Measurements from ENCODE around the gene TTC24. TPM values are rescaled to one million over a fixed set of nuclear protein-coding genes. Genes with fewer than 3 reads are reported as not detected.
"Not testable (repeated sequence)": the region's sequence is repeated elsewhere in the genome, so short reads cannot be mapped to it uniquely, and the experiment has no call there.

Gene TTC24
- polyA plus RNA-seq, 4 donors, result 0.97 to 2.3 (median 1.4) TPM

GRCh38 chr1:156601892-156602291 lies 22.4 kb downstream of the TTC24 start:
- no peak for DNase-seq (ENCODE audit: low read depth in 4 of 4, low spot score in 2 of 4)

GRCh38 chr1:156602557-156602993 lies 23.1 kb downstream of the TTC24 start:
- no peak for DNase-seq (ENCODE audit: low read depth in 4 of 4, low spot score in 2 of 4)

- not testable (repeated sequence) for DNase-seq (ENCODE audit: low read depth in 4 of 4, low spot score in 2 of 4)
Measured at GRCh38 chr1:156607344-156607743, 27.8 kb downstream of the TTC24 start.

DNA sequence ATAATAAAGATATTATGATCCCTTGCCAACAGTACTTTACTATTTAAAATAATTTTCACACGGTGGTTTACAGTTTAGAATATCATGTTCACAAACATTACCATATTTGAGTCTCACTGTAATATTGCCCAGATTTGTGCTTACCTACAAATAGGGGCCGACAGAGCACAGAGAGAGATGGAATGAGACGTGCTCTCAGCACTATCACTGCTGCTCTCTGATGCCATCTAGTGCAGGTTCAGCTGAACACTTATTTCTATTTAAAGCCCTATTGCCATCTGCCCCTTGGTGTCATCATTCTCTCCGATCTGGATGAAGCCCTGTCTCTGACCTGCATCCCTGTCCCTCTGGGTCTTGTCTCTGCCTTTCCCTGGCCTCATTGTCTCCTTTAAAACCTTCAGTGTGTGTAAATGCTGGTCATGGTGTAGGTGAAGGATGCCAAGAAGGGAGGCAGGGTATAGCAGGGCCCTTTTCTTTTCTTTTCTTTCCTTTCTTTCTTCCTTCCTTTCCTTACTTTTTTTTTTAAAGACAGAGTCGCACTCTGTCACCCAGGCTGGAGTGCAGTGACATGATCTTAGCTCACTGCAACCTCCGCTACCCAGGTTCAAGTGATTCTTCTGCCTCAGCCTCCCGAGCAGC lies 28.6 kb downstream of the TTC24 start:
- no peak for DNase-seq (ENCODE audit: low read depth in 4 of 4, low spot score in 2 of 4)

- no peak for DNase-seq (ENCODE audit: low read depth in 4 of 4, low spot score in 2 of 4)
Measured at GRCh38 chr1:156608981-156609380, 29.5 kb downstream of the TTC24 start.

GRCh38 chr1:156610072-156610471 lies 30.5 kb downstream of the TTC24 start:
- DNase-seq (ENCODE audit: low read depth in 4 of 4, low spot score in 2 of 4), result not testable (repeated sequence)

DNA sequence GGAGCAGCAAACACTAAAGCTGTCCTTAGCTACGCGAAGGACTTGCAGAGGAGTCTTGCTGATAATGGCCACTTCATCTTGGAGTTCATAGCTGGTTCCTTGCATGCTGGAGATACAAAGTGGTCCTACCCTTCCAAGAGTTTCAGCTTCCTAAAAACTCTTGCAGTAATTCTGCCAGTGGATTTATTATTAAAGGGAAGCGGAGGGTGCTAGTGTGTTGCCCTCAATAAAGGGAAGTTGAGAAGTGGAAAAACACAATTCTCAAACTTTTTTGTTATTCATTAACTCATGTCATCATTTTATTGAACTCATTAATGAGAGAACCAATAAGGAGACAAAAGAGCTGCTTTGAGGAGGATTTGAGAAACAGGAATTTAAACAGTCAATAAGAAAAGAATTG lies 33.1 kb downstream of the TTC24 start:
- DNase-seq (ENCODE audit: low read depth in 4 of 4, low spot score in 2 of 4), result no peak

DNA sequence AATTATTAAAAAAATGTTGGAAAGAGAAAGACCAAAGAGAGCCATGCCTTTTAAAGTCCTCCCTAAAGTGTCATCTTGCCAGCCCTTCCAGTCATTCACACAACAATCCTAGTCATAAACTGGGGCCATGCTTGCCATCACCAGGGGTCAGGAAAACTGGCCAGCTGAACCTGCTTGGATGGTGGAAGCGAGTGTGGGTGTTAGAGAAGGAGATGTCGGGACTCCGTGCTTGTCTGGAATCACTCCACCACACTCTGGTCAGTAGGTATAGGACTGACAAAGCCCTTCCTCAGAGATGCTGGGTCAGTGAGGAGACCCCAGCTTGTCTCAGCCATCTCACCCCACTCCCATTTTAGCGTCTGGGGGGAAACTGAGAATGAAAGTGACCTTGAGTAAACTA lies 36.4 kb downstream of the TTC24 start:
- no peak for DNase-seq (ENCODE audit: low read depth in 4 of 4, low spot score in 2 of 4)

- peak in 3 of 4 donors; percentile 63 to 90 (median 84) for DNase-seq (ENCODE audit: low read depth in 4 of 4, low spot score in 2 of 4)
Measured at GRCh38 chr1:156616463-156616862, 36.9 kb downstream of the TTC24 start.

DNA sequence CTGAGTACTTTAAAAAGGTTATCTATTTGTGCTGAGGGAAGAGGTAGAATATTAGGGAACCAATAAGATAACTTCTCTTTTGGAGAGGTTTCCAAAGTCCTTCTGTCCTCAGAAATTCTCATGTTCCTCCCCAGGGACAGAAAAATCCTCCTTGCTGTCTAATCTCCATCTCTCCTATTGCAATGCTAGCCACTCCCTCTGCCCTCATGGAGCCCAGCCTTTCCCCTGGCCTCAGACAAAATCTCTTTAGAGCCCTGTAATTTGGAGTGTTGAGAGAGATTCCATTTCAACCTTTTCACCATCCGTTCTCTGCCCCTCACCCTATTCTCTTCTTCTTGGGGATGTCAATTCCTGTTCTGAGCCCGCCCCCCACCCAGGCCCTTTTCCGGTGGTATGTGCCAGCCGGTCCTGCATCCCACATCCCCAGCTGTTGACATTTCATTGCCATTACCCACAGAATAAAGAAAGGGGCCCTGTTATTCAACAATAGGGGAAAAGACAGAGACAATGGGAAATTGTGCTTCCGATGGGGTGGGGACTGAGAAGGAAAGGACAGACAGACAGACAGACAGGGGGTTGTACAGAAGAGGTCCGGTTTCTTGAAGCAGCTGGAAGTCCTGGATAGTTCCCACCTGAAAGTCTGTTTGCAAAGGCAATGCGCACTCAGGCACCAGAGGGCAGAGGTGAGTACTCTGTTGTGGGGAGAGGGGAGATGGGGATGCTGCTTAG lies 39.5 kb downstream of the TTC24 start, which contains the start of gene HAPLN2:
TSS of gene HAPLN2 (plus strand) at position 563 of the 729 bp plus-strand sequence. CDS start 4,076 bp downstream, outside the sequence.
- DNase-seq (ENCODE audit: low read depth in 4 of 4, low spot score in 2 of 4), result no peak

GRCh38 chr1:156619582-156619955 lies 40.0 kb downstream of the TTC24 start:
- no peak for DNase-seq (ENCODE audit: low read depth in 4 of 4, low spot score in 2 of 4)

- DNase-seq (ENCODE audit: low read depth in 4 of 4, low spot score in 2 of 4), result no peak
Measured at GRCh38 chr1:156622581-156623297, 43.2 kb downstream of the TTC24 start.

GRCh38 chr1:156623946-156624813 lies 44.7 kb downstream of the TTC24 start:
- DNase-seq (ENCODE audit: low read depth in 4 of 4, low spot score in 2 of 4), result no peak

DNA sequence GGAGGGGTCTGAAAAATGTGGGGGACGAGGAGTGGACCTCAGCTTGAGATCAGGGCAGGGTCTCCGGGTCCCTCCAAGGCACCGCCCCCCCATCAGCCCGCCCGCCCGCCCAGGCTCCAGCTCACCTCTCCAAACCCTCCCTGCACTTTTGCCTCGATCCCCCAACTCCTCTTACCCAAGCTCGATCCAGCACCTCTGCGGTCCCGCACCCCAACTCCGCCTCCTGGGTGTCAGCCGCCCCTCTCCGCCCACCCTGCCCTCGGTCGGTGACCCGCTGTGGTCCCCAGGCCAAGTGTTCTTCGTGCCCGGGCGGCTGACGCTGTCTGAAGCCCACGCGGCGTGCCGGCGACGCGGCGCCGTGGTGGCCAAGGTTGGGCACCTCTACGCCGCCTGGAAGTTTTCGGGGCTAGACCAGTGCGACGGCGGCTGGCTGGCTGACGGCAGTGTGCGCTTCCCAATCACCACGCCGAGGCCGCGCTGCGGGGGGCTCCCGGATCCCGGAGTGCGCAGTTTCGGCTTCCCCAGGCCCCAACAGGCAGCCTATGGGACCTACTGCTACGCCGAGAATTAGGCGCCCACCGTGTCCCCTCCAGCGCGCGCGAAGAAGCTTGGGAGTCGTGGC lies 45.4 kb downstream of the TTC24 start:
- no peak for DNase-seq (ENCODE audit: low read depth in 4 of 4, low spot score in 2 of 4)

GRCh38 chr1:156625436-156626078 lies 46.0 kb downstream of the TTC24 start:
- no peak for DNase-seq (ENCODE audit: low read depth in 4 of 4, low spot score in 2 of 4)

DNA sequence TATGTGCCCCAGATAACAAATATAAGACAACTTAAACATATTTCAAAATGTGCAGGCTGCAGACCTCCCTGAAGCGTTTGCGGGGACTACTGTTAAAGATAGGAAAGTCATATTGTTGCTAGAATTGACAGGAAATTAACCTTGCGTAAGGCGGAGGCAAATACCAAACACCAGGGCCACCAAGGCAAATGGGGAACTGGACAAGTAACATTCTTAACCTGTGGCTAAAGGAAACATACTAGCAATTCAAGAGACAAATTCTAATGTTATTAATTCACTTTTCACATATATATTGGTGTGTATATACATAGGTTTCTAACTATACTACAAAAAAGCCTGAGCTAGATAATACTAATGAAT lies 46.5 kb downstream of the TTC24 start:
- DNase-seq (ENCODE audit: low read depth in 4 of 4, low spot score in 2 of 4), result no peak

GRCh38 chr1:156627313-156627880 lies 47.9 kb downstream of the TTC24 start:
- DNase-seq (ENCODE audit: low read depth in 4 of 4, low spot score in 2 of 4), result no peak

DNA sequence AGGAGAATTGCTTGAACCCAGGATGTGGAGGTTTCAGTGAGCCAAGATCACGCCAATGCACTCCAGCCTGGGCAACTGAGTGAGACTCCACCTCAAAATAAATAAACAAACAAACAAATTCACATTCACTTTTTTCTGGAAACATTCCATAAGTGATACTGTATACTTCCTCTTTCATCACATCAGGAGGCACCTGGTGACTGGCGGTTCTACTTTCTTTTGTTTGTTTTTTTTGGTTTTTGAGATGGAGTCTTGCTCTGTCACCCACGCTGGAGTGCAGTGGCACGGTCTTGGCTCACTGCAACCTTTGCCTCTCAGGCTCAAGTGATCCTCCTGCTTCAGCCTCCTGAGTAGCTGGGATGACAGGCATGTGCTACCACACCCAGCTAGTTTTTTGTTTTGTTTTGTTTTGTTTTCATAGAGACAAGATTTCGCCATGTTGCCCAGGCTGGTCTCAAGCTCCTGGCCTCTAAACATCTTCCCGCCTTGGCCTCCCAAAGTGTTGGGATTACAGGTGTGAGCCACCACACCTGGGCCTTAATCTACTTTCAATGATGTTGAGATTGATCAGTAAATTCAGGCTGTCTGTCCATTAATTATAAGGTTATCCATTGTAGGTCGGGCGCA lies 50.4 kb downstream of the TTC24 start:
- no peak for DNase-seq (ENCODE audit: low read depth in 4 of 4, low spot score in 2 of 4)

DNA sequence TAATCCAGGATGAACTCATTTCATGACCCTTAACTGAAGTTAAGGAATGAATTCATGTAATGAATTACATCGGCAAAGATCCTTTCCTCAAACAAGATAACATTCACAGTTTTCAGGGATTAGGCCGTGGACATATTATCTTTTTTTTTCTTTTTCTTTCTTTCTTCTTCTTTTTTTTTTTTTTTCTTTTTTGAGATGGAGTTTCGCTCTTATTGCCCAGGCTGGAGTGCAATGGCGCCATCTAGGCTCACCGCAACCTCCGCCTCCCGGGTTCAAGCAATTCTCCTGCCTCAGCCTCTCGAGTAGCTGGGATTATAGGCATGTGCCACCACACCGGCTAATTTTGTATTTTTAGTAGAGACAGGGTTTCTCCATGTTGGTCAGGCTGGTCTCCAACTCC lies 51.6 kb downstream of the TTC24 start:
- DNase-seq (ENCODE audit: low read depth in 4 of 4, low spot score in 2 of 4), result not testable (repeated sequence)

Data from left renal cortex interstitium (tissue), 4 donors.